ENCODE measurements around the gene ARHGEF6.

GRCh38 chrX:136759968-136760367 lies 20.8 kb downstream of the ARHGEF6 start:
- TF ChIP-seq, protein P1, sequence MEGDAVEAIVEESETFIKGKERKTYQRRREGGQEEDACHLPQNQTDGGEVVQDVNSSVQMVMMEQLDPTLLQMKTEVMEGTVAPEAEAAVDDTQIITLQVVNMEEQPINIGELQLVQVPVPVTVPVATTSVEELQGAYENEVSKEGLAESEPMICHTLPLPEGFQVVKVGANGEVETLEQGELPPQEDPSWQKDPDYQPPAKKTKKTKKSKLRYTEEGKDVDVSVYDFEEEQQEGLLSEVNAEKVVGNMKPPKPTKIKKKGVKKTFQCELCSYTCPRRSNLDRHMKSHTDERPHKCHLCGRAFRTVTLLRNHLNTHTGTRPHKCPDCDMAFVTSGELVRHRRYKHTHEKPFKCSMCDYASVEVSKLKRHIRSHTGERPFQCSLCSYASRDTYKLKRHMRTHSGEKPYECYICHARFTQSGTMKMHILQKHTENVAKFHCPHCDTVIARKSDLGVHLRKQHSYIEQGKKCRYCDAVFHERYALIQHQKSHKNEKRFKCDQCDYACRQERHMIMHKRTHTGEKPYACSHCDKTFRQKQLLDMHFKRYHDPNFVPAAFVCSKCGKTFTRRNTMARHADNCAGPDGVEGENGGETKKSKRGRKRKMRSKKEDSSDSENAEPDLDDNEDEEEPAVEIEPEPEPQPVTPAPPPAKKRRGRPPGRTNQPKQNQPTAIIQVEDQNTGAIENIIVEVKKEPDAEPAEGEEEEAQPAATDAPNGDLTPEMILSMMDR (conservative IDR thresholded peaks at IDR 0.05 in 1 of 2, IDR thresholded peaks at IDR 0.05 in 1 of 2; ENCODE audit: extremely low read depth in 1 of 2, insufficient read depth in 1 of 2, low read depth in 1 of 2, low read length in 2 of 2): no peak
- TF ChIP-seq EZH2 (IDR thresholded peaks at IDR 0.05; ENCODE audit: borderline replicate concordance, low read length): no peak

All from mammary epithelial cell (primary cell).